PFSK-1 (cell line): ENCODE measurements around the gene DERA.

Source experiments
- POLR2AphosphoS5 ChIP-seq: IDR thresholded peaks from 2 replicates; pipeline ENCODE4 v1.6.1; 2012; ENCODE audit warnings: low read depth, mild to moderate bottlenecking, control low read depth, low read length, moderate library complexity
- REST ChIP-seq, 2 experiments: IDR thresholded peaks; 2 replicates each; pipeline versions ENCODE4 v1.6.1 to v1.8.0; 2011 to 2012; ENCODE audit warnings: low read depth in 2 of 2, low read length in 2 of 2, control low read depth in 1 of 2, inconsistent platforms in 1 of 2, mild to moderate bottlenecking in 1 of 2, moderate library complexity in 1 of 2; ENCODE audit not compliant: insufficient read depth in 1 of 2
- SIN3A ChIP-seq: IDR thresholded peaks from 2 replicates; pipeline ENCODE4 v1.6.1; 2012; ENCODE audit warnings: mild to moderate bottlenecking, low read length, moderate library complexity, borderline replicate concordance; ENCODE audit not compliant: insufficient read depth
- TAF1 ChIP-seq: IDR thresholded peaks from 2 replicates; pipeline ENCODE4 v1.6.1; 2012; ENCODE audit warnings: low read length, control low read depth, borderline replicate concordance; ENCODE audit not compliant: insufficient read depth

DNA sequence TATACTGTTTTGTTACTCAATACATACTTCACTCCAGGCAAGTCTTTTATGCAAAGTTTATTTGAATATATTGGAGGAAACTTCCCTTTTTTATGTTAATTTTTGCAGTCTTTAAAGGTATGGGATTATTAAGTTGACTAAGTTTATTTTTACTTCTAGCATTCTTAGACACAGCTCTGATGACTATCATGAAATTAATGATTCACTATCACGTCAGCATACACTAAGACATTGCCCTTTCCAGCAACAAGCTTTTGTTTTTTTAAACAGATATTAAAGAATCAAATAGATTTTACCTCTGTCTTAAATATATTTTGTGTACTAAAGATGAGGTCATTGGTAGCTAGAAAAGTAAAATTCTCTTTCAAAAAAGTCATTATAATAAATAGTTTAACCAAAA is 52.1 kb downstream of the DERA start:
- TF ChIP-seq POLR2AphosphoS5 (no peak), TAF1 (no peak), SIN3A (no peak), REST (IDR thresholded peaks at IDR 0.05; ENCODE audit: insufficient read depth in 1 of 2, low read depth in 2 of 2, low read length in 2 of 2) (no peak)
